ENCODE data around the gene COL4A6. TPM values are rescaled to one million over a fixed set of nuclear protein-coding genes. Genes with fewer than 3 reads are reported as not detected.

COL4A6 gene
- total RNA-seq, 1 experiment from 2014 or later, result 2.4 TPM

DNA sequence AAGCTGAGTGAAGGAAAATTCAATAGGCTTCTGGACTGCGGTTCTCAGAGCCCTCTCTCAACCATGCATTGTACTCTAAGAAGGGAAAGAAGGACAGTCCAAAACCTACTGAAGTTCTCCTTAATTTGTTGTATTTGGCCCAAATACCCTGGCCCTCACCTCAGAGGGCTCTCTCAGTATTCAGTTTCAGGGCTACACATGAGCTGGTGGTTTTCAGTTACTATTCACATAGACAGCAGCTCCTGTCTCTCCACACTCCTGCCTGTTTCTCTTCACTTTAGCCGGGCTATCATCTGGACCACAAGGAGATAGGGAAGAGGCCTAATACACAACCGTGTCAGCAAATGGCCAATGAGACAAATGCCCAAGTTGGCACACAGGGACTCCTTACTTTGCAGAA, 280.6 kb downstream of the COL4A6 start:
- no peaks in the 10 kb centered on the region for H3K9me3 ChIP-seq (ENCODE audit: control insufficient read depth in 1 of 2, insufficient read depth in 1 of 2, low read depth in 1 of 2, low read length in 2 of 2)
- H3K79me2 ChIP-seq (ENCODE audit: insufficient read depth, low read length), result no peaks in the 10 kb centered on the region
- no peak for ATAC-seq
- intact Hi-C loops (cut with micrococcal nuclease), result no loop called here
- H3K4me3 ChIP-seq (replicated peaks in 1 of 2; ENCODE audit: low read depth in 1 of 2, low read length in 2 of 2), result no peak overlapping the region
- DNase-seq (ENCODE audit: low read depth, low spot score), result no peak
- no peak overlapping the region for H2AFZ ChIP-seq (ENCODE audit: low read depth, low read length, poor library complexity, severe bottlenecking)
- H3K27me3 ChIP-seq (ENCODE audit: insufficient read depth, low read length), result no peaks in the 10 kb centered on the region
- no peaks in the 10 kb centered on the region for H3K9me2 ChIP-seq (ENCODE audit: insufficient read depth)
- ChIA-PET CTCF (no interaction called here), RAD21 (ENCODE audit: low non-redundant PET in 1 of 2, low total read pairs in 2 of 2, uncharacterized antibody in 2 of 2, unreplicated experiment in 2 of 2) (no interaction called here), POLR2A (no interaction called here)
- no TSS peak for BruUV-seq (replicated peaks)
- H3K36me3 ChIP-seq (ENCODE audit: control insufficient read depth in 1 of 2, insufficient read depth in 2 of 2, low read length in 2 of 2), result no peaks in the 10 kb centered on the region
- H3K27ac ChIP-seq (ENCODE audit: low read depth, low read length), result no peak overlapping the region
- no peak overlapping the region for H3K9ac ChIP-seq (ENCODE audit: low read length)
- H3K4me1 ChIP-seq (ENCODE audit: control insufficient read depth in 1 of 2, insufficient read depth in 2 of 2, low read length in 2 of 2), result peaks cover 2 to 8% of the 10 kb centered on the region in 2 experiments; a peak in 1 of 4 replicates
- H4K20me1 ChIP-seq (ENCODE audit: insufficient read depth), result no peaks in the 10 kb centered on the region
- no peak for TF ChIP-seq EGR1 (IDR thresholded peaks at IDR 0.05; ENCODE audit: low read depth)
- no peak for TF ChIP-seq SP1 (IDR thresholded peaks at IDR 0.05; ENCODE audit: low read depth)
- TF ChIP-seq REST (IDR thresholded peaks at IDR 0.05; ENCODE audit: low read depth), result no peak
- no peak for TF ChIP-seq YY1 (IDR thresholded peaks at IDR 0.05; ENCODE audit: extremely low read depth, insufficient replicate concordance, low read depth, low read length)
- TF ChIP-seq ELF1 (IDR thresholded peaks at IDR 0.05; ENCODE audit: borderline replicate concordance, low read depth), result no peak
- no peak for TF ChIP-seq EZH2phosphoT487 (IDR thresholded peaks at IDR 0.05; ENCODE audit: borderline replicate concordance)
- no peak for TF ChIP-seq FOSL1 (IDR thresholded peaks at IDR 0.05; ENCODE audit: low read depth)
- TF ChIP-seq JUND (IDR thresholded peaks at IDR 0.05), result no peak
- TF ChIP-seq ATF3 (IDR thresholded peaks at IDR 0.05), result no peak
- TF ChIP-seq, protein P1, sequence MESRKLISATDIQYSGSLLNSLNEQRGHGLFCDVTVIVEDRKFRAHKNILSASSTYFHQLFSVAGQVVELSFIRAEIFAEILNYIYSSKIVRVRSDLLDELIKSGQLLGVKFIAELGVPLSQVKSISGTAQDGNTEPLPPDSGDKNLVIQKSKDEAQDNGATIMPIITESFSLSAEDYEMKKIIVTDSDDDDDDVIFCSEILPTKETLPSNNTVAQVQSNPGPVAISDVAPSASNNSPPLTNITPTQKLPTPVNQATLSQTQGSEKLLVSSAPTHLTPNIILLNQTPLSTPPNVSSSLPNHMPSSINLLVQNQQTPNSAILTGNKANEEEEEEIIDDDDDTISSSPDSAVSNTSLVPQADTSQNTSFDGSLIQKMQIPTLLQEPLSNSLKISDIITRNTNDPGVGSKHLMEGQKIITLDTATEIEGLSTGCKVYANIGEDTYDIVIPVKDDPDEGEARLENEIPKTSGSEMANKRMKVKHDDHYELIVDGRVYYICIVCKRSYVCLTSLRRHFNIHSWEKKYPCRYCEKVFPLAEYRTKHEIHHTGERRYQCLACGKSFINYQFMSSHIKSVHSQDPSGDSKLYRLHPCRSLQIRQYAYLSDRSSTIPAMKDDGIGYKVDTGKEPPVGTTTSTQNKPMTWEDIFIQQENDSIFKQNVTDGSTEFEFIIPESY (IDR thresholded peaks at IDR 0.05; ENCODE audit: extremely low read depth, insufficient replicate concordance, low read length), result no peak
- no peak overlapping the region for H3K4me2 ChIP-seq (ENCODE audit: low read length)
